HG03066 (cell line): ENCODE results near the gene PRR5L.

ENCODE experiments used
- ATAC-seq: cut with Tn5 transposase; IDR thresholded peaks from one replicate; pipeline ENCODE4 v1.9.1; 2021; ENCODE audit warnings: low read depth; ENCODE audit not compliant: unreplicated experiment

PRR5L gene

DNA sequence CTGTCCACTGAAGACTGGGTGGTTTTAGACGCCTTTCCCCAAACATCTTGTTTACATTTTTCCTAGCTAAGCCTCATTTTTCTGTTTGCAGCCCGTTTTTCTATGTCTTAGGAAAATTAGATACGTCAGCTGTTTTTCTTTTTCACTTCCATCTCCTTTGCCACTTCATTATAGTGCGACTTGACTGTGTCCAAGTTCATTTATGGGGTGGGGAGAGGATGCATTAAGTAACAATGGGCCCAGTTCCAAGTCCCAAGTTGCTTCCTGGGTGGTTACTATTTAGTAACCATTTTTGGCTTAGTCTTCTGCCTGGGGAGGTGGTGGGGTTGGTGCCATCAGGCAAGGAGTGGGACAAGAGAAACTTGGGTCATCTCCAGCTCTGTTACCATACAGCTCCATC is 131.0 kb downstream of the PRR5L start:
- ATAC-seq = no peak

DNA sequence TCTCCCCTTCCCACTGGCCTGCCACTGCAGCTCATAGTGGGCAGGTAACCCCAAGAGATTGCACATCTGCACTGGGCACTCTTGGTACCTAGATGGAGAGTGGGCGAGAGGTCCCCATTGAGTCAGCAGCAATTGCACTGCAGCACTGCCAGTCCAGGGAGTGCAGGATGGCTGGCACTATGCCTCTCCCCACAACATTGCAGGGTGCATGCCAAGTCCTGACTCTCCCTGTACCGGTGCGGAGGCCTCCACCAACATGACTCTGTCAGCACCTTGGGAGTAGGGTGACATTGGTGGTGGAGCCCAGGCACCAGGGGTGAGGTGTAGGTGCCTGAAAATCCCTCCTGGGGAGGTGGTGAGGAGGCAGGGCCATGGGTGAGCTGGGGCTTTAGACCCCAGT is 131.8 kb downstream of the PRR5L start:
- no peak for ATAC-seq

- no peak for ATAC-seq
Measured at GRCh38 chr11:36431429-36432092, 135.5 kb downstream of the PRR5L start.

DNA sequence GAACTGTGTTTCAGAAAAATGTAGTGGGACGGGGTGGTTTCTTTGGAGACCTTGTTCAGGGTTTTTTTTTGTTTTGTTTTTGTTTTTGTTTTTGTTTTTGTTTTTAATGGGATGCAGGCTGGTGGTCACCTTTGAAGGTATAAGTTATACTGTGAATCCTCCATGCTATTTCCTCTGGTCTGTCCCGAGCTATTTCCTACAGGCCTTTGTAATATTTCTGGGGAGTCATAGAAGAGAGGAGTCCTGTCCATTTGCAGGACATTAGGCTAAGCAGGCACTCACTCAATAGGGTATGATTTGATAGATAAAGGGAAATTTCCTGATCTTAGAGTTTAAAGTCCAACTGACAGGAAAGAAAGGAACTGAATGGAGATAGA is 136.0 kb downstream of the PRR5L start:
- ATAC-seq = no peak

- no peak for ATAC-seq
Measured at GRCh38 chr11:36432738-36433137, 136.7 kb downstream of the PRR5L start.

GRCh38 chr11:36436064-36436463 is 140.0 kb downstream of the PRR5L start:
- ATAC-seq = no peak

DNA sequence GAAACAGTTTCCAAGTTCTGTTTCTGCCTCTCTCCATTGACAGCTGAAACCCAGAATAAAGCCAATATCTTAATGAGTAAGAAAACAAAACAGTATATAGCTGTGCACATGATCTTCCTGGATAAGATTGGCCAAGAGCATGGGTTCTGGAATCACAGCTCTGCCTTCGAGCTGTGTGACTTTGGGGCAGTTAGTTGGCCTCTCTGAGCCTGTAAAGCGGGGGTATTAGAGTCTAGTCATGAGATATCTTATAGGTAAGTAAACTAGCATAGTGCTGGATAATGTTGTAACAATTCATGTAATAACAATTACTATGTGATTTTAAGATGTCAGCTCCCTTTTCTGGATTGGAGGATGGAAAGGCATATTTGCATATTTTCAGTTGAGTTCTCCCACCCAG is 140.5 kb downstream of the PRR5L start:
- no peak for ATAC-seq

DNA sequence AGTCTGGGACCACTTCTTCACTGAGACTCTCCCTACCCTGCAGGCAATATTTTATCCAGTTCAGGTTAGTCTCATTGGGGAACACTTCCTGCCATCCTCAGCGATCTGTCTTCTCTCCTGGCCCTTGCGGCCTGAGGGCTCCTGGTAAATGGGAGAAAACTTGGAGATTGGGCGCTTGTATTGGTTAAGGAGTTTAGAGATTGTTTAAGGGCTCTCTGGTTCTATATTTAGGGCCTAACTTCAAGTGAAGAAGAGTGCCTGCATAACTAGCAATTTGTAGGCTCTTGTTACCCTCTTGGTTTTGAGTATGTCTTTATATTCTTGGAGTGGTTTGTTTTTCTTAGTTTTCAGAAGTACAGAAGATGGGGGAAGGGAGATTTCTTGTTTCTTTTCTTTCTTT is 141.3 kb downstream of the PRR5L start:
- no peak for ATAC-seq

DNA sequence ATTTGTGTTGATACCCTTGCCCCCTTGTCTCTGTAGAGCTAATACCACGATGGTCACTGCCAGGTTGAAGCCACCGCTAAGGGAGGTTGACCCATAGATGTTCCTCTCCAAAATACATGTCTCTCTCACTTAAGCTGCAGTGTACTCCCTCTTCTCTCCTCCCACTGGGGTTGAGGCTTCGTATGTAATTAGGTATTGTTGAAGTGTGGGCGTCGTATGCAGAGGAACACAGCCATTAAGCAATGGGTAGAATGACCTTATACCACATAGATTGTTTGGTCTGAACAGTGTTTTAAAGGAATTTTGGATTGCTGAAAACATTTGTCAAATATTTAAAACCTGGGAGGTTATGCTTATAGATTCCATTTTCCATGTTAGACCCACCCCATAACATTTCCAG is 142.0 kb downstream of the PRR5L start:
- no peak for ATAC-seq

DNA sequence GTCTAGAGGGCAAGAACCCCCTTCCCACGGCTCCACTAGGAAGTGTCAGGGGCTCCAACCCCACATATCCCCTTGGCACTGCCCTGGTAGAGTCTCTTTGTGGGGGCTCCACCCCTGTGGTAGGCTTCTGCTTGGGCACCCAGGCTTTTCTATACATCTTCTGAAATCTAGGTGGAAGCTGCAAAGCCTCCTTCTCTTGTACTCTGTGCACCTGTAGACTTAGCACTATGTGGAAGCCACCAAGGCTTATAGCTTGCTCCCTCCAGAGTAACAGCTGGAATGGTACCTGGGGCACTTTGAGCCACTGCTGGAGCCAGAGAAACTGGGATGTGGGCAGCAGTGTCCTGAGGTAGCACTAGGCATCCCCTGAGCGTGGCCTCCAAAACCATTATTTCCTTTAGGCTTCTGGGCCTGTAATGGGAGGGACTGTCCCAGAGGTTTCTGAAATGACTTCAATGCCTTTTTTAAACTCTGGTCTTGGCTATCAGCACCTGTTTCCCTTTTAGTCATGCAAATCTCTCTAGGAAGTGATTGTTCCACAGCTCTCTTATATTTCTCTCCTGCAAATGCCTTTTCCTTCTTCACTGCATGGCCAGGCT is 145.6 kb downstream of the PRR5L start:
- ATAC-seq = peak; percentile 89

DNA sequence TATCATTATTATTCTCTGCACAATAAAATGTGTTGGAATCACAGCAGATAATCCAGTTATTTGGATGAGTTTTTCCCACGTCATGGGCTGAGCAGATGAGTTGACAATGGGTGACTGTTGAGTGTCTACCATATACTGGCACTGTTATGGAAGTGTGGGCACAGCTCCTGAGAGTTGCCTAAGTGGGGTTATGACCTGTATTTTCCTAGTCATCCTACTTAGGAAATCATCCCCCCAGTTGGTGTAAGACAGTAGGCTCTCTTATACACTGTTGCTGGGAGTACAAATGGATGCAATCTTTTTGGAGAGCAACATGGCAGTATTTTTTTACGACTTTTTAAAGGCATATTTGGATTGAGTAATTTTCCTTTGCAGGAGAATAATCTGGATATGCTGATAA is 147.6 kb downstream of the PRR5L start:
- no peak for ATAC-seq

GRCh38 chr11:36446135-36446534 is 150.0 kb downstream of the PRR5L start:
- ATAC-seq = no peak

GRCh38 chr11:36447514-36447913 is 151.4 kb downstream of the PRR5L start:
- ATAC-seq = no peak

- no peak for ATAC-seq
Measured at GRCh38 chr11:36447947-36448346, 151.9 kb downstream of the PRR5L start.

DNA sequence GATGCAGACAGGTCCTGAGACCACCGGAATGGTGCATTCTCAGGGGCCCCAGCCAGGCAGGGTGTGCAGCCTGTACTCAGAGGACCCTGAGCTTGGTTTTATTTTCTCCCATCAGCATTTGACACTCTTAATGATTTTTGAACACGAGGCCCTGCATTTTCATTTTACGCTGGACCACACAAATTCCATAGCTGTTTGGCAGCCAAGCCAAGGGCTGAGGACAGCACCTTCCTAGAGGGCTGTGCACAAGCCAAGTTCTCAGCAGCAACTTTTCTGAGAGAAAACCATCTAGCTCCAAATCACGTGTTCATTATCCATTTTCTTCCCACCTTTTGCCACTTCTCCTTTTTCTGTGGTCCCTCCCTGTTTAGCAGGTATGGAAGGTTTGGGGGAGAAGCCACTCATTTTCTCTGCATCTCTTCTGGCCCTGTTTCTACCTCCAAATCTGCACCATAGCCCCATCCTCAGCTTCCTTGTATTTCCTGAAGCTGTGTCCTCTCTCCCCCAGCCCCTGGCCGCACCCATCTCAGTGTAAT is 153.5 kb downstream of the PRR5L start:
- ATAC-seq = no peak

DNA sequence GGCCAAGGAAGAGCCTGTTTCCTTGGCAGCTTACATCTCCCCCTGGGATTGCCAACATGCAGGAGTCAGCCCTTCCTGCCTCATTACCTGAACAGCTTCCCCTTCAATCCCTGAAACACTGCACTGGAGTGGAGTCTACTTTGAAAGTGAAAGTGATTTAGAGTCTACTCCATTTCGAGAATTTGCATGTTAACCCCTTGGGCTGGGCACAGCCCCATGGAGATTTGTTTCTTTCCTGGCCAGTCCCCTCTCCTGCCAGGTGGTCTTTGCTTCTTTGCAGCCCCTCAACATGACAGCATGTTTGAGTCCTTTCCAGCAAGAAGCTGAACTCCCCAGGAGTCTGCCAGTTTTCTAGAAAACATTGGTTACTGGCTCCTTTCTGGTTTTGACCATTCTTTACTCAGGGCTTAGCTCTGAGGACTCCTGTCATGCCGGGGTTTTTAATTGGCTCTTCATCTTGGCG is 154.1 kb downstream of the PRR5L start:
- ATAC-seq = peak; percentile 63

DNA sequence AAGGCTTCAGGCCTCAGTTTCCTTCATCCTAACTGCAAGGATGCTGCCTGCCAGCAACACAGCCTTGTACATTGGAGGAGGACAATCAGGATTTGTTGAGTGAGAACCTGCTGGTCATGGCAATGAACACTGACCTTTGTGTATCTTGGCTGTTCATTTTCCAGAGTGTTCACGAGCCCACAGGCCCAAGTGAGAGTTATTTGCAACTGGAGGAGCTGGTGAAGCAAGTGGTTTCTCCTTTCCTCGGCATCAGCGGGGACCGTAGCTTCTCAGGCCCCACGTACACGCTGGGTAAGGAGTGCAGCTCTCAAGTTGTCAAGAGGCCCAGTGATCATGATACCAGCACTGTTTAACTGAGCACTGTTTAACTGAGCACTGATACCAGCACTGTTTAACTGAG is 155.0 kb downstream of the PRR5L start:
- no peak for ATAC-seq

- no peak for ATAC-seq
Measured at GRCh38 chr11:36451681-36452080, 155.6 kb downstream of the PRR5L start.

DNA sequence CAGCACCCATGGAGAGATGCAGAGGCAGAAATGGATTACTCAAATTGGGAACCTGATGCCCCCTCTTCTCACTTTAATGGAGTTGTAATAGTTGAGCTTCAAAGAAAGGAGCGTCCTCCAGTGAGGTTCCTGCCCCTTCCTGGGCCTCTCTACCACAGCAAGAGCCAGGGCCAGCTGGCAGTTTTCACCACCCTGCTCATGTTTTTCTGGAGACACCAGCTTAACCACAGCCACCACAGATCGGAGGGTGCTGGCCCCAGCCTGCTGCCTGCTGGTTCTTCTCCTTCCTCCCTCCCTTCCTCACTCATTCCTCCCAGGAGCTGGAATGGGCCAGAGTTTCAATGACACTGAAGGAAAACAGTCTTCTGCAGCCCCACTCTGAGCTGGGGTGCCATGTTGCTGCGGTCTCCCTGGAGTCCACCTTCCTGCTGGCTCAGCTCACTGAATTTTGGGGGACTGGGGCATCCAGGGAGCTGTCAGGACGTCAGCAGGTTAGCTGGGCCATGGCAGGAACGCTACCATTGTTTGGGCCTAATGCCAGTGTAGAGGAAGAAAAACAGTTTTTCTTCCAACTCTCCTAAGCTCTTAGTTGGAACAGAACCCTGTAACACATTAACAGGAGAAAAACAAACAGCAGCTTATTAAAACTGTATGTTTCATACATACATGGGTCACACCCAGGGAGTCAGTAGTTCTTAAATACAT is 156.3 kb downstream of the PRR5L start:
- ATAC-seq = no peak

DNA sequence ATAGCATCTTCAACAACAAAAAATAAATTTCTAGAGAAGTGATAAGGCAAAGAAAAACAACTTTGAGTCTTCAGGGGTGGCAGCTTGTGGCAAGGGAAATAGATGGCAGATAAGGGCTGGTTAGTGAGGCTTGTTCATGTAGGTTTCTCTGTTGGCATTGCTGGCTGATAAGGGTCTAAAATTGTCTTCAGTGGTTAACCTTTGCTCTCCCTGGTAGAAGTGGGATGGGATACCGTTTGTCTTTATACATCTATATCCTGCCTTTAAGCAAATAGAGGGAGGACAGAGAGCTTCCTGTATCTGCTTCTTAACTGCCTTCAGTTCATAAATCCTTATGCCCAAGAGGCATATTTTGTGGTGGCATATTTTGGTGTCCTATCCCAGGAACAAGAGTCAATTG is 156.9 kb downstream of the PRR5L start:
- no peak for ATAC-seq

- ATAC-seq = no peak
Measured at GRCh38 chr11:36453678-36454077, 157.6 kb downstream of the PRR5L start.

- ATAC-seq = no peak
Measured at GRCh38 chr11:36454551-36454940, 158.5 kb downstream of the PRR5L start.
